ENCODE results near the gene LRRC41.

DNA sequence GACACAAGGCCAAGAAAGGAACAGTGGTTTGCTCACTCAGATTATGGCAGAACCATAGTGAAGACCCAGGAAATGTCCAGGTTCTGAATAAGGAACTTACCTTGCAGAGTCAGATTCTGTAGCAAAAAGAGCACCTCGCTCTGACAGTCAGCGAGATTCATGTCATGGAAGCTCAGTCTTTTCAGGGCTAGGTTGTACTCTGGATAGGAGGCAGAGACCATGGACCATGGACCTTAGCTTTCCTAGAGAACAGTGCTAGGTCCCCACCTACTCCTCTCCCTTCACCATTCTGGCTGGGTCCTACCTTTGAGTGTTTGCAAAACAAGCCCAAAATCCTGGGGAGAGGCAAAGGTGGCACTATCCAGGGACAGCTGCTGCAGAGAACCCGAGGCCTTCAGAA lies 23.3 kb downstream of the LRRC41 start:
- TF ChIP-seq, protein P1, sequence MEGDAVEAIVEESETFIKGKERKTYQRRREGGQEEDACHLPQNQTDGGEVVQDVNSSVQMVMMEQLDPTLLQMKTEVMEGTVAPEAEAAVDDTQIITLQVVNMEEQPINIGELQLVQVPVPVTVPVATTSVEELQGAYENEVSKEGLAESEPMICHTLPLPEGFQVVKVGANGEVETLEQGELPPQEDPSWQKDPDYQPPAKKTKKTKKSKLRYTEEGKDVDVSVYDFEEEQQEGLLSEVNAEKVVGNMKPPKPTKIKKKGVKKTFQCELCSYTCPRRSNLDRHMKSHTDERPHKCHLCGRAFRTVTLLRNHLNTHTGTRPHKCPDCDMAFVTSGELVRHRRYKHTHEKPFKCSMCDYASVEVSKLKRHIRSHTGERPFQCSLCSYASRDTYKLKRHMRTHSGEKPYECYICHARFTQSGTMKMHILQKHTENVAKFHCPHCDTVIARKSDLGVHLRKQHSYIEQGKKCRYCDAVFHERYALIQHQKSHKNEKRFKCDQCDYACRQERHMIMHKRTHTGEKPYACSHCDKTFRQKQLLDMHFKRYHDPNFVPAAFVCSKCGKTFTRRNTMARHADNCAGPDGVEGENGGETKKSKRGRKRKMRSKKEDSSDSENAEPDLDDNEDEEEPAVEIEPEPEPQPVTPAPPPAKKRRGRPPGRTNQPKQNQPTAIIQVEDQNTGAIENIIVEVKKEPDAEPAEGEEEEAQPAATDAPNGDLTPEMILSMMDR (conservative IDR thresholded peaks at IDR 0.05; ENCODE audit: low read length), result no peak
- TF ChIP-seq EZH2phosphoT487 (IDR thresholded peaks at IDR 0.05; ENCODE audit: borderline replicate concordance, low read depth, low read length), result no peak

All from OCI-LY7 (cell line).